GM19025 (cell line): ENCODE data around the gene POLR1C.
"Not testable (repeated sequence)": the region's sequence is repeated elsewhere in the genome, so short reads cannot be mapped to it uniquely, and the experiment has no call there.

Source experiments
- ATAC-seq: cut with Tn5 transposase; IDR thresholded peaks from one replicate; pipeline ENCODE4 v1.9.1; 2021; ENCODE audit warnings: mild to moderate bottlenecking, low read depth, moderate library complexity; ENCODE audit not compliant: unreplicated experiment

Gene POLR1C, protein sequence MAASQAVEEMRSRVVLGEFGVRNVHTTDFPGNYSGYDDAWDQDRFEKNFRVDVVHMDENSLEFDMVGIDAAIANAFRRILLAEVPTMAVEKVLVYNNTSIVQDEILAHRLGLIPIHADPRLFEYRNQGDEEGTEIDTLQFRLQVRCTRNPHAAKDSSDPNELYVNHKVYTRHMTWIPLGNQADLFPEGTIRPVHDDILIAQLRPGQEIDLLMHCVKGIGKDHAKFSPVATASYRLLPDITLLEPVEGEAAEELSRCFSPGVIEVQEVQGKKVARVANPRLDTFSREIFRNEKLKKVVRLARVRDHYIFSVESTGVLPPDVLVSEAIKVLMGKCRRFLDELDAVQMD

DNA sequence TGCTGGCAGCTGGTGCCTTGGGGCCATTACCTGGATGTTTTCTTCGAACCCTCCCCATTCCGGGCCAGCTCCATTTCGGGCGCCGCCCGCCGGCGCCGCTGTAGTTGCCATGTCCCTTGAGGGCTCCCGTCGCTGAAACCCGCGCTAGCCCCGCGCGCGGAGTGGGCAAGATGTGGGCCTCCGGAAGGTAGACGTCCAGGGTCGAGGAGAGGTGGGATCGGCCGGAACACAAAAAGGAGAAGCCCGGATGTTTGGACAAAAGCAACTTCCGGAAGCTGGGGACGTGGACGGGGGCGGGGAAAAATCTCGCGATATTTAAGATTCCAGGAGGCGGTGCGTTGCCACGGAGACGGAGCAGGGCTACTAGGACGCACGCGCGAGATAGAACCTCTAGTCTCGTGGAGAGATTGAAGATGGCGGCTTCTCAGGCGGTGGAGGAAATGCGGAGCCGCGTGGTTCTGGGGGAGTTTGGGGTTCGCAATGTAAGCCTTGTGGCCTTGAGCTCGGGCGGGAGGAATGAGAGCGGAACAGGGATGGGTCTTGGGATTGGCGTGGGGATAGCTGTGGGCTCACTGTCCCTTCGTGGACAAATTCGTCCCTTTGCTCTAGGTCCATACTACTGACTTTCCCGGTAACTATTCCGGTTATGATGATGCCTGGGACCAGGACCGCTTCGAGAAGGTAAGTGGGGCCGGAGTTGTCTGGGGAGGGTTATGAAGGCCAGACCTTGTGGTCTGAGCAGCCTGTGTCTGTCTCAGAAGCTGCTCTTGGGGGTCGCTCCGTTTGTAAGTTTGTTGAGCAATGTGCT lies at the start of gene POLR1C, which contains the start of gene YIPF3:
POLR1C (plus strand) TSS at position 393 of the 808 bp plus-strand sequence; CDS start at position 414, 21 bp downstream.
YIPF3 (minus strand) TSS at position 230 of the 808 bp plus-strand sequence; CDS start at position 111, 119 bp downstream.
- peak; percentile 79 for ATAC-seq

DNA sequence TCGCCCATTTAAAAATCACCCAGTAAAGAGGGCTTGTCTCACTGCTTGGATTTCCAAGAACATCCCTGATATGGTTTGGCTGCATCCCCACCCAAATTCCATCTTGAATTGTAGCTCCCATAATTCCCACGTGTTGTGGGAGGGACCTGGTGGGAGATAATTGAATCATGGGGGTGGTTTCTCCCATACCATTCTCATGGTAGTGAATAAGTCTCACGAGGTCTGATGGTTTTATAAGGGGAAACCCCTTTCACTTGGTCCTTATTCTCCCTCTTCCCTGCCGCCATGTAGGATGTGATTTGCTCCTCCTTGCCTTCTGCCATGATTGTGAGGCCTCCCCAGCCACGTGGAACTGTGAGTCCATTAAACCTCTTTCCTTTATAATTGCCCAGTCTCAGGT lies 49.6 kb upstream of the POLR1C start:
- ATAC-seq: not testable (repeated sequence)

DNA sequence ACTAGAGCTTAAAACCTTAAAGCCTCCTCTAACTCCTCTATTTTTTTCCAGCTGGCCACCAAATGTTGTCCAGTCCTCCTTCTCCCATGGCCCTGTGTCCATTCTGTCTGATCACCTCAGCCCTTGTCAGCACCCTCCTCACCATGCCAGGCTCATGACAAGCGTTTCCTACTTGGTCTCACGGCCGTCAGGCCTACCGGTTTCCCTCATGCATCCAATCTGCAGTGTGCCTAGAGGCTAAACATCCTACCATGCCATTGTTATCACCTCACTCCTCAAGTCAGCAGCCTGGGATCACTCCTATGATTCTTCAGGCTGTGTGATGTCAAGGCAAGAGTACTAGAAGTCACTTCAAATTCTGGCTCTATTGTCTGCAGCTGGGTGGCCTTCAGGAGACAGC lies 49.1 kb upstream of the POLR1C start:
- no peak for ATAC-seq

DNA sequence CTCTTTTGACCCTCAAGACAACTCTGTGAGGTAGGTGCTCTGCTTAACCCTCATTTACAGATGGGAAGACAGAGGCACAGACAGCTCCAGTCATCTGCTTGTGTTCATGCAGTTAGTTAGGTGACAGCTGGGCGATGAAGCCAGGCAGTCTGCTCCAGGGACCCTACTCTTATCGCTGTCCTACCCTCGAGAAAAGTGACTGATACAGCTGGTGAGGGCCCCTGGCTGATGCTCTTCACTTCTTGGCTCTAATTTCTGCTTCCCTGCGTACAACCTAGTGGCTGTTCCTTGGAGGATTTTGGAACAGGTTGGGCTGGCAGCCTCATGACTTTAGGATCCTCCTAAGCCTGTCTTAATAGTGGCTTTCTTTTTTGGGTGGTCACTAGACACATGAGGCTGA lies 48.6 kb upstream of the POLR1C start:
- ATAC-seq: no peak

DNA sequence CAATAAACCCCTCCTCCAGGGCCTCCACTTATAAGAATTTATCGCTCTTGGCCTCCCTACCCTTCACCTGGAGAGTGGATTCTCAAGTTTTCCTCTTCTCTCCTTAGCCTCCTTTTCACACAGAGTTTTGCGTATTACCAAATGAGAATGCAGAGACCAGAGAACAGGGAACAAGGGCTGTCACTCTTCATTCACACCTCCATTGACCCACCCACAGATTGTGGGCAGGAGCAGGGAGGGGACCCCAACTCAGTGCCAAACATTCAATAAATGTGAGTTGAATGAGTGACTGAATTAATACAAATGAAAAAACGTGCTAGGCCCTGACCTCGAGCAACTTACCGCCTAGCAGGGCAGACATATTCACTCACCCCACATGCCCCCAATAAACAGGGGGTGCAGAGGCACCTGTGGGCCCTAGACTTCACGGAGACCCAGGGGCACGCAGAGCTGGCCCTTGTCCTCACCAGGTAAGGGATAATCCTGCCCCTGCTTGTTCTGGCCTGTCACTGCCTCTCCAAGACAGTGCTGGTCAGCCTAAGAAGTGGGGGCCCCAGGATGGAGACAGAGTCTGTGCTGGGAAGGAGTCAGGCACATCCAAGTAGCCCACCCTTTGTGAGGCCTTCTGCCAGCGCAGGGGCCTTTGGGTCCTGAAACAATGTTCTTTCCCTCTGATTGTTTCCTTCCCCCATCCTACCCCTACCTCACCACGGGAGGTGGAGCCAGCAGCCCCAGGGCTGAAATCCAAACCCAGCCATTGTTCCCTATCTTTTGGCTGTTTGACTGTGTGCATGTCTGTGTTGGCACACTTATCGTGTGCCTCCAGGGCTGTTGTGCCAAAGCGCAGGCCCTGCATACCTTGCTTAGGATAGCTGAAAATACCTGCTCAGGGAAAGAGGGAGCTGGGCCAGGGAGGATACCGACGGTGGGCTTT lies 47.9 kb upstream of the POLR1C start:
- no peak for ATAC-seq

DNA sequence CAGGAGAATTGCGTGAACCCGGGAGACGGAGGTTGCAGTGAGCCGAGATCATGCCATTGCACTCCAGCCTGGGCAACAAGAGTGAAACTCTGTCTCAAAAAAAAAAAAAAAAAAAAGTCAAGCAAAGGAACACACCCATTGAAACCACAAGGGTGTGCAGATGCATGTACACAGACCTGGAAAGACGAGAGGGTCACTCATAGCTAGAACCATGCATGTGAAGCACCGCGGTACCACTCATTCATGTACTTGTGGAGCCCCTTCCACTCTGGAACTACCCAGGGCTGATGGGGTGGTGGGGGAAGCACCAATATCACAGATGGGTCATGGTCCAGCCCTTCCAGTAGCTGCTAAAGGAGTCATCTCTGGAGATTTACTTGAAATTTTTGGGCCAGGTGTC lies 46.9 kb upstream of the POLR1C start:
- no peak for ATAC-seq

DNA sequence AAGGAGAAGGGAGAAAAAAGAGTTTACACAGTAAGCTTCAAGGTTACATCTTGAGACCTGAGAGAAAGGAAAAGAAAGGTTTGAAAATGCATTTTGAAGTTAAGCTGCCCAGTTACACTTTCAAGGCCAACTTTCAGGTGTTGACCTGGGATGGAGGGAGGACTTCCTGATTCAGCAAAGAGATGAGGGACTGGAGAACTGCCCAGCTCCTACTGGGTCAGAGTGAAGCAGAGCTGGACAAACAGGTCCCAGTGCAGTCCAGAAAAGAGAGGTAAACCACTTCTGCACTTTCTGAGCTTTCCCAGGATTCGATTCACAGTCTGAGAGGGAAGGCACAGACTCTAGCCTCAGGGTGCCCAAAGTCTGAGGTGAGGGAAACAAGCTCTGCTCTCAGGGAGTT lies 45.5 kb upstream of the POLR1C start:
- ATAC-seq: no peak

DNA sequence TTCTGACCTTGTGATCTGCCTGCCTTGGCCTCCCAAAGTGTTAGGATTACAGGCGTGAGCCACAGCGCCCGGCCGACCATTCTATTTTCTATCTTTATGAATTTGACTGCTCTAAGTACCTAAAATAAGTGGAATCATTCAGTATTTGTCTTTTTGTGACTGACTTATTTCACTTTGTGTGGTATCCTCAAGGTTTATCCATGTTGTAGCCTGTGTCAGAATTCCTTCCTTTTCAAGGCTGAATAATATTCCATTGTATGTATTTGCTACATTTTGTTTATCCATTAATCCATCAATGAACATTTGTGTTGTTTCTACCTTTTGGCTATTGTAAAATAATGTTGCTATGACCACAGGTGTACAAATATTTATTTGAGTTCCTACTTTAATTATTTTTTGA lies 44.4 kb upstream of the POLR1C start:
- no peak for ATAC-seq

DNA sequence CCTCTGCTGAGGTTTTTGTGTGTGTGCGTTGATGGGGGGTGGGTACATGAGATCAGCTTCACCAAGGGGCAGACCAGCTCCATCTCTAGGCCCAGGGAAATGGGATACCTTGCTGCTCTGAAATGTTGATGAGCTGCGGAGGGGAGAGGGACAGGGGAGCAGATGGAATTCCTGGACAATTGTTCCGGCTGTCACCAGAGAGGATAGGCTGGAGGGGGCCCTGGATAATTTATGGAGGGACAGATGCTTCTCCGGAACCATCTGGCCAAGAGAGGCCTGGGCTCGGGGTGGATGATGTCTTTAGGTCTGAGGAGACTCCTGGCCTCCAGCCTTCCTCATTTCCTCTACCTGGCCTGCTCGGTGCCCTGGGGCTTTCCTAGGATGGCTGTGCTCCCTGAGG lies 41.4 kb upstream of the POLR1C start:
- no peak for ATAC-seq

DNA sequence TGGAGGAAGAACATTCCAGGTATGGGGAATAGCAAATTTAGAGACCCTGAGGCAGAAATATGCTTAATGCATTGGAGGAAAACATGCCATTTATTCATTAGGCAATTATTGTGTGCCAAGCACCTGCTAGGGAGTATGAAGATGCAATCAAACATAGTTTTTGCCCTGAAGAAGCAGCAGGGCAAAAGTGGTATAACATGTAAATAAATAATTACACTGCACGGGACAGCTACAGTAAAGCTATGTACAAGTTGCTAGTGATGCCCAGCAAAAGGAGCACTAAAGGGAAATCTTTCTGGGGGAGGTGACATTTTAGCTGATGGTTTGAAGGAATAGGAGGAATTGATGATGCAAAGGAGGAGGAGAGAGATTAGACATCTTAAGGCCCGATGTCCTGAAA lies 40.1 kb upstream of the POLR1C start:
- no peak for ATAC-seq

DNA sequence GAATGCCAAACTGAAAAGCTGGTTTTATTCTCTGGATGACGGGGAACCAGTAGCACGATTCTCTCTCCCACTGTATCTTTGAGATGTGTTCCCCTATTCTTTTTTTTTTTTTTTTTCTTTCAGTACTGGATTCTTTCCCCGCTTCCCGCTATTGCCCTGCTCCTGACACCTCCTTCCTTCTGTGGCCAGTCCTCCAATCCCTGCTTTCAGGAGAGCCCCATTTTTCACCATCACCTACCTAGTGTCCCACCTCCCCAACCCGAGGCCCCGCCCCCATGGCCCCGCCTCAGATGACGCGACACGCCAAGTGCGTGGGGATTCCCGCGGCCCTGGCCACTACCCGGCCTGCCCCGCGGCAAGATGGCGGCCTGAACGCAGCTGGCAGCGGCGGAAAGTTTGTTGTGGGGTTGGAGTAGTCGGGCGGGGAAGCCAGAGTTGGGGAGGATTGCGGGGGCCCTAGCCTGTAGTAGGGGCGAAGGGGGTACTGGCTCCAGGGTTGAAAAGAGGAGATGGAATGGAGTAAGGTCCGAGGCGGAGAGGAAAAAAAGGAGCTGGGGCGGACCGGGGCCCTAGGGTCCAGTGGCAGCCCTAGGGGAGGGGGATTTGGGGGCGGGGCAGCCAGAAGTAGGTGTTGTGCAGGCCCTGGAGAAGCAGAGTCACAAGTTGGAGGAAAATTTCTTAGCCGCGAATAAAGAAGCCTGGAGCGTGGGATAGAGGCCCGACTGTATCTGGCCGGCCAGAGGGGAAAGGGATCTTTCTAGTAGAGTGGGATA lies 39.5 kb upstream of the POLR1C start, which contains the start of gene TJAP1:
TJAP1 (plus strand) TSS at position 336 of the 773 bp plus-strand sequence. CDS start 21,432 bp downstream, outside the sequence.
- ATAC-seq: peak; percentile 96

DNA sequence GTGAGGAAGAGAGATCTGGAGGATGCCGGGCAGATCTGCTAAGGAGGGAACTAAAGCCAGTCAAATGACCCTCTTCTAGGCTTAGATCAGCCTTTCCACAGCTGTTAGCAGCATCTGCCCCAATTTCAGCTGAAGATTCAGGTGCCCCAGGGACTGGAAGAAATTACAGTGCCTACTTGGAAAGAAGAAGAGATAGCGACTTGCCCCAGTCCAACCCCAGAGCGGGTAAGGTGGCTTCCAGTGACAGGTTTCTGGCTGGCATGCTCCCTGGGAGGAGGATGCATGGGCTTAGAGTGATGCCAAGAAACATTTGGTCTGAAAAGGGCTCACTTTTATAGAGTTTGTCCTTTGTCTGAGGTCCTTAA lies 38.9 kb upstream of the POLR1C start:
- no peak for ATAC-seq

DNA sequence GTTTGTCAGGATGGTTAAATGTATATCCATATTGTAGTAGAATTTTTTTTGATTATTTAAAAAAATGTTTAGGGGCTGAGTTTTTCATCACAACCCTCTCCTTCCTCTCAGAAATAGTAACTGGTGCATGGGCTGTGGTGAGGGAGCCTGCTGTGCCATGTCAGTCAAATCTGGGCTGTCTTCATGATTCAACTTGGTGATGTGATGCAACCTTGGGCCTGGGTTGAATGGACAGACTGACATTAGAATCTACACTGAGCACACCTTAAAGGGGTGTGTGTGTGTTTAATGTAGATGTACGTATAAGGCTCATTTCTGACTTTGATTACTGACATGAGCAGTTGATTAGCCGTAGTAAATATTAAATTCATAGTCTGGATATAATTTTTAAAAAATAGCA lies 35.8 kb upstream of the POLR1C start:
- ATAC-seq: no peak

DNA sequence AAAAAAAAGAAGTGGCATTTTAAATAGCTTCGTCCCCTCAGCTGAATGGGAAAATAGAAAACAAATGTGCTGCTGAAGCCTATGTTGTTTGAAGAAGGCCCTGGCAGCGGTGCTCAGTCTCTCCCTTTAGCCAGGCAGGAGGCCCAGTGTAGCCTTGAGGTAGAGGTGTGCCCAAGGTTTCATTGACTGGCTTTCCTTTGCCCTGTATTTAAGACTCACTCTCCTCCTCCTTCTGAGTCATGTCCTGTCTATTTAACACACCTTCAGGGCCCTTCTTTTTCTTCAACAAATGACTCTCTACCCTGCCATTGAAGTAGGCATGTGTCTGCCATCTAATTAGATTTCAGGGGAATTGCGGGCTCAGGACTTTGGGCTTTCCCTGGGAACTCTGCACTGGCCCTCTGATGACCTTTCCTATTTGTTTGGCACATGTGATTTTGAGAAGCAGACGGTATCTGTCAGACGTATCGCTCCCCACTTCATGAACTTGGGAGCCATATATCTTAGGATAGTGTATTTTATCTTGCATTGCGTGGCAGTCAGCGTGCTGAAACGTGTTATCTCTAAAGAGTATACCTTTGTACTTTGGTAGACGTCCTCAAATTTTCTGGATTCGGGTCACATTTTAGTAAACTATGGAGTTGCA lies 35.2 kb upstream of the POLR1C start:
- ATAC-seq: no peak

DNA sequence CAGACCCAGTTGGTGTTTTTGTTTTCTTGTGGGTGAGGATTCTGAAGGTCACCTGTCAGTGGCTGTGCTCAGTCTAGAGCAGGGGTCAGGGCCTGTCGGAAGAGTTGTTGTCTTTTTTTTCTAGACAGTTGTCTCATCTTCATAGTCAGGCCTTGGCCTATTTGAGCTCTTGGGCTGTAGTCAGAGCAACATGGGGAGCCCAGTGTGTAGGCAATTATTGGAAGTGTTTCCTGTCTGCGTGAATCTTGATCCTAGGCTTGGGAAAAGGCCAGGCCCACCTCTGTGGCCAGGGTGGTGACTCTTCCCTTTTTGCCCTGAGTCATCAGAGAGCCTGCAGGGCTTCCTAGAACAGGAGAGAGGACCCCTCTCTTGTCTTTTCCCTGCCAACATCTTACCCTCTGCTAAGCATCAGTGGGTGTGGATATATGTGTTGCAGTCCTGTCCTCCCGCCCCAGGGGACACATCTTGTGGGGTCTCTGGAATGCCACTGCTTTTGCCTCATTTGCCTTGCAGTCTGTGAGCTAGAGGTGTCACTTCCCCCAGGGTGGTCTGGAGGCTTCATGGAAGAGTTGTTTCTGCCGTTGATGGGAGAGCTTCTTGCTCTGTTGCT lies 28.1 kb upstream of the POLR1C start:
- ATAC-seq: no peak

DNA sequence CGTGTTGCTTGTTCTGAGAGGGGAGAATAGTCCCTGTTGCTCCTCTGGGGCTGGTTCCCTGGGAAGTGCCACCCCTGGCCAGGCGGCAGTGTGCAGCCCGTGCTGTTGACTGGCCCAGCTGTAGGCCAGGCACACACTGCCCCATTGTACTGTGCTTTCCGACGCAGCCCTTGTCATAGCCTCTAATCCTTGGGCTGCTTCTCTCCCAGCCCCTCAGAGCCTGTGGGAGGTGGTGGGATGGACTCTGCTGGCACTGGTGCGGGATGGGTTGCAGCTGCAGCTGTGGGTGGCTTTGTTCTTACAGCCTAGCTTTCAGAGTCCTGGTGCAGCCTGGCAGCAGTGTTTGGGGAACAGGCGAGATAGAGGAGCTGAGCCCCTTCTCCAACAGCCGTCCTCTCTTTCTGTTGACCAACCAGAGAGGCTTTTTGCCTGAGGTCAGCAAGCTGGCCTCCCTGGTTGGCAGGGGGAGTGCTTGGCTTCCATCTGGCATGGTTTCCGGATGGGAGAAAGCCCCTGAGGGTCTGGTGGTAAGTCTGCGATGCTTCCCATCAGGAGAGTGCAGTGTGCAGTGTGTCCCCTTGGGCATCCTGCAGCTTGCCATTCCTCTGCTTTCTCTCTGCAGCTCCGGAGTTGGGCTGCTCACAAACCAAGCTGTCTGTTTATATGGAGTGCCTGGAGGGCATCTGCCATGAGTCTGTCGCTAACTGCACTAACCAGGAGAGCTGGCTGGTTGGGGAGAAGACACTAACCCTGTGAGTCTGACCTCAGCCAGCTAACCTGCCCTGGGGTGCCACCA lies 27.4 kb upstream of the POLR1C start:
- no peak for ATAC-seq

DNA sequence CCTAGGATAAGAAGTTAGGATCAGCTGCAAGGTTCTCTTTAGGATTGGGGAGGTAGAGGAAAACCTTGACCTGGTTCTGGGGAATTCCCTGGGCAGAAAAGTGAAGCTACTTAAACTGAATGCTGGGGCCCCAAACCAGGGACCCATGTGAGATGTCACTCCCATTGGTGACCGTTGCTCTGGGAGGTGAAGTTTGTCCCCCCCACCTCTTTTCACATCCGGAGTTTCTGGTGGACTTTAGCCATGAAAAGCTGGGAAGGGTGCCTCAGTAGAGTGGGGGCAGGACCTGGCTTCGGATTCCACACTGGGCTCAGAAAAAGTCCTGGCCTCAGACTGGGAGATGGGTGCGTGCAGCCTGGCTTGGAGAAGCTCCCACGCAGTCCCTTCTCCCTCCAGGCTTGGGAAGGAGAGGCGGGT lies 26.4 kb upstream of the POLR1C start:
- ATAC-seq: no peak
